ENCODE data around the gene ZCCHC10.

DNA sequence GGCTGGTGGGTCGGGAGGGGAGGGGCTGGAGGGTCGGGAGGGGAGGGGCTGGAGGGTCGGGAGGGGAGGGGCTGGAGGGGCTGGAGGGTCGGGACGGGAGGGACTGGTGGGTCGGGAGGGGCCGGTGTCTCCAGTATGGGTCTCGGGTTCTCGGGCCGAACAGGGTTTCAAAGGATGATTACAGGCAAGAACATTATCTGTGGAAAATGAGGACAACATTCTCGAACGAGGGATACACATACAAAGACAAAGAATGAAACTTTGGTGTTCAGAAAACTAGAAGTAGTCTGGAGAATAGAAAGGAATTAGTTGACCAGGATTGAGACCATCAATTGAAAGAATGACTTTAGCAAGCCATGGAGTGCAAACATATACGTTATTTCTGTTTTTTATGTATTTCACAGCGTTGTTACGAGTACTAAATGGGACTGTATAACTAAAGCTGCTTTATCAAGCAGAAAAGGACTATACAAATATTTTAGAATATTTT is 360 bp upstream of the ZCCHC10 start:
- TF ChIP-seq, protein P1, sequence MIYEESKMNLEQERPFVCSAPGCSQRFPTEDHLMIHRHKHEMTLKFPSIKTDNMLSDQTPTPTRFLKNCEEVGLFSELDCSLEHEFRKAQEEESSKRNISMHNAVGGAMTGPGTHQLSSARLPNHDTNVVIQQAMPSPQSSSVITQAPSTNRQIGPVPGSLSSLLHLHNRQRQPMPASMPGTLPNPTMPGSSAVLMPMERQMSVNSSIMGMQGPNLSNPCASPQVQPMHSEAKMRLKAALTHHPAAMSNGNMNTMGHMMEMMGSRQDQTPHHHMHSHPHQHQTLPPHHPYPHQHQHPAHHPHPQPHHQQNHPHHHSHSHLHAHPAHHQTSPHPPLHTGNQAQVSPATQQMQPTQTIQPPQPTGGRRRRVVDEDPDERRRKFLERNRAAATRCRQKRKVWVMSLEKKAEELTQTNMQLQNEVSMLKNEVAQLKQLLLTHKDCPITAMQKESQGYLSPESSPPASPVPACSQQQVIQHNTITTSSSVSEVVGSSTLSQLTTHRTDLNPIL (CRISPR knock-in tag; IDR thresholded peaks at IDR 0.05; ENCODE audit: low read depth) = no peak
- TF ChIP-seq, protein P2, sequence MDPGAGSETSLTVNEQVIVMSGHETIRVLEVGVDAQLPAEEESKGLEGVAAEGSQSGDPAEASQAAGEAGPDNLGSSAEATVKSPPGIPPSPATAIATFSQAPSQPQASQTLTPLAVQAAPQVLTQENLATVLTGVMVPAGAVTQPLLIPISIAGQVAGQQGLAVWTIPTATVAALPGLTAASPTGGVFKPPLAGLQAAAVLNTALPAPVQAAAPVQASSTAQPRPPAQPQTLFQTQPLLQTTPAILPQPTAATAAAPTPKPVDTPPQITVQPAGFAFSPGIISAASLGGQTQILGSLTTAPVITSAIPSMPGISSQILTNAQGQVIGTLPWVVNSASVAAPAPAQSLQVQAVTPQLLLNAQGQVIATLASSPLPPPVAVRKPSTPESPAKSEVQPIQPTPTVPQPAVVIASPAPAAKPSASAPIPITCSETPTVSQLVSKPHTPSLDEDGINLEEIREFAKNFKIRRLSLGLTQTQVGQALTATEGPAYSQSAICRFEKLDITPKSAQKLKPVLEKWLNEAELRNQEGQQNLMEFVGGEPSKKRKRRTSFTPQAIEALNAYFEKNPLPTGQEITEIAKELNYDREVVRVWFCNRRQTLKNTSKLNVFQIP (CRISPR knock-in tag; IDR thresholded peaks at IDR 0.05; ENCODE audit: borderline replicate concordance, low read depth) = no peak
- TF ChIP-seq ZNF8 (CRISPR knock-in tag; IDR thresholded peaks at IDR 0.05) = no peak
- no peak for TF ChIP-seq PPARA (CRISPR knock-in tag; IDR thresholded peaks at IDR 0.05; ENCODE audit: borderline replicate concordance)
- TF ChIP-seq ARNTL (CRISPR knock-in tag; IDR thresholded peaks at IDR 0.05; ENCODE audit: borderline replicate concordance, low read depth) = no peak
- no peak for TF ChIP-seq TCF4 (CRISPR knock-in tag; IDR thresholded peaks at IDR 0.05; ENCODE audit: borderline replicate concordance)

Measured in SK-N-SH treated with all-trans-retinoic acid at 6 μM for 48 hours (cell line).